Measurements from ENCODE around the gene URAD. TPM values are rescaled to one million over a fixed set of nuclear protein-coding genes. Genes with fewer than 3 reads are reported as not detected.
"Not testable (repeated sequence)": the region's sequence is repeated elsewhere in the genome, so short reads cannot be mapped to it uniquely, and the experiment has no call there.

Gene URAD
- total RNA-seq: not detected in 2 replicates

GRCh38 chr13:27988520-27988919 lies at the start of gene URAD:
Gene URAD (minus strand): TSS chr13:27988693. CDS start chr13:27988637, 56 bp downstream.
- DNase-seq (ENCODE audit: low read depth in 2 of 2): no peak

- no peak for DNase-seq (ENCODE audit: low read depth in 2 of 2)
Observed at GRCh38 chr13:28037399-28037798, 48.9 kb upstream of the URAD start.

GRCh38 chr13:28035146-28035782 lies 46.8 kb upstream of the URAD start:
- no peak for DNase-seq (ENCODE audit: low read depth in 2 of 2)

GRCh38 chr13:28033894-28034655 lies 45.6 kb upstream of the URAD start:
- DNase-seq (ENCODE audit: low read depth in 2 of 2): no peak

GRCh38 chr13:28032438-28032837 lies 43.9 kb upstream of the URAD start:
- DNase-seq (ENCODE audit: low read depth in 2 of 2): not testable (repeated sequence)

GRCh38 chr13:28031896-28032288 lies 43.4 kb upstream of the URAD start:
- DNase-seq (ENCODE audit: low read depth in 2 of 2): no peak

- no peak for DNase-seq (ENCODE audit: low read depth in 2 of 2)
Observed at GRCh38 chr13:28031220-28031895, 42.9 kb upstream of the URAD start.

- no peak for DNase-seq (ENCODE audit: low read depth in 2 of 2)
Observed at GRCh38 chr13:28027607-28028364, 39.3 kb upstream of the URAD start.

- no peak for DNase-seq (ENCODE audit: low read depth in 2 of 2)
Observed at GRCh38 chr13:28027071-28027470, 38.6 kb upstream of the URAD start.

- DNase-seq (ENCODE audit: low read depth in 2 of 2): no peak
Observed at GRCh38 chr13:28026508-28026907, 38.0 kb upstream of the URAD start.

GRCh38 chr13:28022848-28023518 lies 34.5 kb upstream of the URAD start:
- no peak for DNase-seq (ENCODE audit: low read depth in 2 of 2)

- DNase-seq (ENCODE audit: low read depth in 2 of 2): no peak
Observed at GRCh38 chr13:28014301-28014700, 25.8 kb upstream of the URAD start.

GRCh38 chr13:28013482-28013881 lies 25.0 kb upstream of the URAD start:
- no peak for DNase-seq (ENCODE audit: low read depth in 2 of 2)

GRCh38 chr13:28012896-28013295 lies 24.4 kb upstream of the URAD start:
- DNase-seq (ENCODE audit: low read depth in 2 of 2): no peak

- DNase-seq (ENCODE audit: low read depth in 2 of 2): no peak
Observed at GRCh38 chr13:28012383-28012782, 23.9 kb upstream of the URAD start.

GRCh38 chr13:28010046-28010445 lies 21.6 kb upstream of the URAD start:
- no peak for DNase-seq (ENCODE audit: low read depth in 2 of 2)

GRCh38 chr13:28005016-28005415 lies 16.5 kb upstream of the URAD start:
- DNase-seq (ENCODE audit: low read depth in 2 of 2): not testable (repeated sequence)

- DNase-seq (ENCODE audit: low read depth in 2 of 2): no peak
Observed at GRCh38 chr13:28002886-28003698, 14.6 kb upstream of the URAD start.

GRCh38 chr13:28001837-28002473 lies 13.5 kb upstream of the URAD start:
- DNase-seq (ENCODE audit: low read depth in 2 of 2): no peak

GRCh38 chr13:28001049-28001448 lies 12.6 kb upstream of the URAD start:
- no peak for DNase-seq (ENCODE audit: low read depth in 2 of 2)

All from dermis microvascular lymphatic vessel endothelial cell (primary cell).